NOMO-1 treated with DMSO at 0.1 percent for 48 hours (cell line): ENCODE measurements around the gene GRM3.

Experiments used
- DNase-seq: peaks from one replicate; lab custom pipeline; 2025; ENCODE audit not compliant: unreplicated experiment; lab: John Stamatoyannopoulos, UW

The GRM3 gene

GRCh38 chr7:86898171-86898570 is 254.5 kb downstream of the GRM3 start:
- DNase-seq: no peak

DNA sequence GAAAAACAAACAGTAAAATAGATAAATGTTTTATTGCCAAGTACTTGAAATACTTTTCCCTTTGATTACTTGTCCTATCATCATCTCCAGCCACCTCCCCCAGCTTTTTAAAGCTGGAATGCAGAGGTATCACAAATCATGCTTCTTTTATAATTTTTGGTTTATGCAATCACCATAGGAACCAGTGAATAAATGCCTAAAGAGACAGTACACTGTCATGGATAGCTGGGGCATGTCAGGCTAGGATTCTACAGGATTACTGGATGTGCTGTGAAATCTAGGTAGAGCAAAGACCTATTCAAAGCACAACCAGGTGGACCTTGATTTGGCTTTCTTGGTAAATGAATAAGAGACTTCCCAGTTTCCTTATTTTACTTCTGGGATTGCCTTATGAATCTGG is 257.2 kb downstream of the GRM3 start:
- no peak for DNase-seq

GRCh38 chr7:86904949-86905834 is 261.5 kb downstream of the GRM3 start:
- DNase-seq: peak; percentile 42

GRCh38 chr7:86908948-86909347 is 265.2 kb downstream of the GRM3 start:
- peak; percentile 9 for DNase-seq

DNA sequence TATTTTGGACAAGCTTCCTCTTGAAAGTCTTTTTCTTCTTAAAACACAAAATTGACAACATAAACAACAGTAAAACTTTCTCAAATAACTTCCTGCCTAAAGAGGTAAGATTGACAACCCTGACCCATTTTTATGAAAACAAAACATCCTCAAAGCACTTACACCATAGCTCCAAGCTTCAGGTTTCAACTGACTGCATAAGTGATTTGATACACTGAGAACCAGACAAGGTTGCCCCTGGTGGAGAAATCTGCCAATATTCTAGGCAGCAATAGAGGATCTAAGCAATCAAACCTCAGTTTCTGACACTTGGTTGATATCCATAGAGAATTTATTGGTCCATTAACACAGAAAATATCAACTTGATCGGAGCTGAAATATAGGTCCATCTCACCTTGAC is 267.9 kb downstream of the GRM3 start:
- DNase-seq: no peak

DNA sequence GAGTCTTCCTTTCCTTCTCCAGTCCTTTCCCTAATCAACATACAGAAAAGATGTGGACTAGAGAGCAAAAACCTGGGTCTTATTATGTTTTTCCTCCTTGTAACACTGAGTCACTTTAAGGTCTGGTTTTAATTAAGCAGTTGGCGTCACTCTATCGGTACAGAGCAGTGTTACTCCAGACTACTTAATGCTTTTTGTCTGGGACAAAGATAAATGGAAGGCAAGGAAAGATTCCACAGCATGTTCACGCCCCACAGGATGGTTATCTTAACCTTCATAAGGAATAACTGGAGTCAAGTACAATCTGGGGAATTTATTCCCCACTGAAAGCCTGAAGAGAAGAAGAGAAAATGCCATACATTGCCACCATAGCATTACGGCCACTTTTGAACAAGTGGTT is 270.0 kb downstream of the GRM3 start:
- no peak for DNase-seq
